ENCODE results near the gene PHACTR2.
"Not testable (repeated sequence)": the region's sequence is repeated elsewhere in the genome, so short reads cannot be mapped to it uniquely, and the experiment has no call there.

The PHACTR2 gene

GRCh38 chr6:143677891-143678791 lies at the start of gene PHACTR2:
PHACTR2 (plus strand) TSS chr6:143677965; CDS start chr6:143678164, 199 bp downstream.
- no peak for DNase-seq

DNA sequence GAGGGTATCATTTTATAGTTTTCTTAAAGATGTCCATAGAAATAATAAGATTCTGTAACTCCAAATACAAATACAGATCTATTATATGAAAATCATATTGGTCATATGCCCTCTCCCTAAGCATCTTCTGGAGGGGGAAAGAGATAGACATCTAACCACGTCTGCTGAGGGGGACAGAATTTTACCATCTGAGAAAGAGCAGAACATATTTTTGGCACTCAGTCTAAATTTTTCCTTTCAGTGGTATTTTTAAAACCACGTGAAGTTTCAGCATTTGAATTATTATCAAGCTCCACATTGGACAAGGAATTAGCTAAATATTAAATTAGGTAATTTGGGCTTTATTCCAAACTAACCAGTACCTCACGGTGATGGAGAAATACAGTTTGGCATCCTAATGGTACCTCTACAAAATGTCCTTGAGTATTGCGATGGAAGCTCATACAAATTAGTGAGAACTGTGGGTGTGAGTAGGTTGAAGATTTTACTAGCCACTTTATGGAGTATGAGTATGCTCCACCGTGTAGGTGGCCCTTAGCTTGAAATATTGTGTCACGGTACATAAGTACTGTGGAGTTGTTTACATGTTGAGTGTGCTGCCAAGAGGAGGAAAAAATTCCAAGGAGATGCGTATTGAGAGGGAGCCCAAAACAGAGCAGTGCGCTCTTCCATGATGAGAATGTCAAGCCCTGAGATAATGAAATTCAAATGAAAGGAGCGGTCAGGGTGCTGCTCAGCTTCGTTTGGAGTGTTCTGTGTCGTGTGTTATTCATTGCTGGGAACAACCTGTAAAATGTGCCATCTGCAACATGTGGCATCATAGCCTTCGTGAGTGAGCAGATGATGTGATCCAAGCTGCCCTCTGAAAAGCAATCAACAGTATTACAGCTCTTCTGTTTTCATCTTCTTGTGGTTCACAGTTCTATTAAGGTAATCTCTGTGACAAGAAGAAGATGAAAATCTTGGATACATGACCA lies 48.4 kb upstream of the PHACTR2 start:
- no peak for DNase-seq

DNA sequence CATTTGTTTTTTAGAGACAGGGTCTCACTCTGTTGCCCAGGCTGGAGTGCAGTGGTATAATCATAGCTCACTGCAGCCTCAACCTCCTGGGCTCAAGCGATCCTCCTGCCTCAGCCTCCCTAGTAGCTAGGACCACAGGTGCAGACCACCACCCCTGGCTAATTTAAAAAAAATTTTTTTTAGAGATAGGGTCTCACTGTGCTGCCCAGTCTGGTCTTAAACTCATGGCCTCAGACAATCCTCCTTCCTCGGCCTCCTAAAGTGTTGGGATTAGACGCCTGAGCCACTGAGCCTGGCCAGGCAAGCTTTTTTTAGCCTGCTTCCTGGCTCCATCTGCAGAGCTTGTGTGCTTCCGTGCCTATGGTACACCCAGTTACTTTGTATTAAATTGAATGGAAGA lies 46.6 kb upstream of the PHACTR2 start:
- not testable (repeated sequence) for DNase-seq

GRCh38 chr6:143632894-143633293 lies 44.9 kb upstream of the PHACTR2 start:
- DNase-seq: no peak

DNA sequence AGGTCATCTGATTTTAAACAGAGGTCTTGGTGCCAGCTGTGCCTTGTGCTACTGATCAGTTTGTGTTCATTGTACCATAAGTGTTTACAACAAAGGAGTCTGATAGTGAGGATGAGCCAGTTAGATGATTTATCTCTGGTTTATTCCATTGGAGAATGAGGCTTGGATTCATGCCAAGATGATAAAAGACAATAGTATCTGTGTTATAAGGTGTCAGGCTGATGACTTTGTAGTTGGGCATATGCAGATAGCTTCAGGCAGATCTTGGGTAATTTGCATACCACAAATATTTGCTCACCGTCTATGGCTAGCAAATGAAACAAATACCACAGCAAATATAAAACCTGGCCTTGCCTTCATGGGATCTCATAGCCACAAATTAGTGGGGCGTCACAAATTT lies 43.3 kb upstream of the PHACTR2 start:
- no peak for DNase-seq

DNA sequence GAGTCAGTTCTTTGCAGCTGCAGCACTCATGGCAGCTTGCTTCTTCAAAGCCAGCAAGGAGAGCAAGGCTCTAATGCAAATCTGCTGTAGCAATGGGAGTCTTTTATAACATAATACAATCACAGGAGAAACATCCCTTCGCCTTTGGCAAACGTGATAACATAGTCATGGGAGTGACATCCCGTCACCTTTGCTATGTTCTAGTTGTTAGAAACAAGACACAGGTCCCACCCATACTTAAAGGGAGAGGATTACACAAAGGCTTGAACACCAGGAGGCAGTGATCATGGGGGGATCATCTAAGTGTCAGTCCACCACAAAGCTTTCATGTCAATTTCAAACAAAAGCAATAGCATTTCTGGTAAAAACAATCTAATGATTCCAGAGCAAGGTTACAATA lies 40.1 kb upstream of the PHACTR2 start:
- DNase-seq: no peak

GRCh38 chr6:143642403-143642802 lies 35.4 kb upstream of the PHACTR2 start:
- no peak for DNase-seq

- DNase-seq: no peak
Observed at GRCh38 chr6:143647191-143647590, 30.6 kb upstream of the PHACTR2 start.

DNA sequence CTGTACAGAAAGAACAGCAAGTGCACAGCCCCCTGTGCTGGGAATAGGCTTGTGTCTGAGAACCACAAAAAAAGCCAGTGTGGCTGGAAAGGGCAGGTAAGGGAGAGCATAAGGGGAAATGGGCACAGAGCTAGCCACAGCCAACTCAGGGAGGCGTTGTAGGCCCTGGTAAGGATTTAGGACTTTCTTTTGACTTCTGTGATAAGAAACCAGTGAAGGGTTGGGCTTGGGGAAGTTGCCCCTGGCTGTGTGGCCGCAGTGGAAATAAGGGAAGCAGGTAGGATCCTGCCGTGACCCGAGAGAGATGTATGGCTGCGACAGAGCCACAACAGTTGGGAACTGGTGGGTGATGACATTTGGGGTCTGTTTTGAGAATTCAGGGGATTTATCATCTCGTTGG lies 30.0 kb upstream of the PHACTR2 start:
- no peak for DNase-seq

DNA sequence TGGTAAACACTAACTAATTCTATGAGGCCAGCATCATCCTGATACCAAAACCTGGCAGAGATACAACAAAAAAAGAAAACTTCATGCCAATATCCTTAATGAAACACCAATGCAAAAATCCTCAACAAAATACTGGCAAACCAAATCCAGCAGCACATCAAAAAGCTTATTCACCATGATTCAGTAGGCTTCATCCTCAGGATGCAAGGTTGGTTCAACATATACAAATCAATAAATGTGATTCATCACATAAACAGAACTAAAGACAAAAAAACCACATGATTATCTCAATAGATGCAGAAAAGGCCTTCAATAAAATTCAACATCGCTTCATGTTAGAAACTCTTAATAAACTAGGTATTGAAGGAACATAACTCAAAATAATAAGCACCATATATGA lies 28.4 kb upstream of the PHACTR2 start:
- DNase-seq: not testable (repeated sequence)

DNA sequence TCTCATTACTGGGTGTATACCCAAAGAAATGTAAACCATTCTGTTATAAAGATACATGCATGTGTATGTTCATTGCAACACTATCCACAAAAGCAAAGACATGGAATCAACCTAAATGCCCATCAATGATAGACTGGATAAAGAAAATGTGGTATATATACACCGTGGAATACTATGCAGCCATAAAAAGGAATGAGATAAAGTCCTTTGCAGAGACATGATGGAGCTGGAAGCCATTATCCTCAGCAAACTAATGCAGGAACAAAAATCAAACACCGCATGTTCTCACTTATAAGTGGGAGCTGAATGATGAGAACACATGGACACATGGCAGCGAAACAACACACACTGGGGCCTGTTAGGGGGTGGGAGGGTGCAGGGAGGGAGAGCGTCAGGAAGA lies 26.4 kb upstream of the PHACTR2 start:
- DNase-seq: not testable (repeated sequence)

- peak; percentile 10 for DNase-seq
Observed at GRCh38 chr6:143652841-143653331, 24.9 kb upstream of the PHACTR2 start.

- DNase-seq: no peak
Observed at GRCh38 chr6:143655541-143655940, 22.2 kb upstream of the PHACTR2 start.

- no peak for DNase-seq
Observed at GRCh38 chr6:143656026-143656425, 21.7 kb upstream of the PHACTR2 start.

DNA sequence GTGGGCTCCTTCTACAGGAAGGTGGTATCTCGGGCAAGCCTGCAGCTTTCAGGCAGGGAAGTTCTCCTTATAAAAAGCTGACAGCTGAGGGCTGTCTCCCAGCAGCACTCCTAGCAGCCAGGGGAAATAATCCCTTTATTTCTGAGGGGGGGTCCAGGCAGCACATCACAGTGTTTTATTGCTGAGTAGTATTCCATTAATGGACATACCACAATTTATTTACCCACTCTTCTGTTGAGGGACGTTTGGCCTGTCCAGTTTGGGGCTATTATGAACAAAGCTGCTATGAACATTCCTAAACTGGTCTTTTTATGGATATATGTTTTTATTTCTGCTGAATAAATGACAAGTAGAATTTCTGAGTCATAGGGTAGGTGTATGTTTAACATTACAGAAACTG lies 20.0 kb upstream of the PHACTR2 start:
- no peak for DNase-seq

GRCh38 chr6:143660170-143660569 lies 17.6 kb upstream of the PHACTR2 start:
- not testable (repeated sequence) for DNase-seq

DNA sequence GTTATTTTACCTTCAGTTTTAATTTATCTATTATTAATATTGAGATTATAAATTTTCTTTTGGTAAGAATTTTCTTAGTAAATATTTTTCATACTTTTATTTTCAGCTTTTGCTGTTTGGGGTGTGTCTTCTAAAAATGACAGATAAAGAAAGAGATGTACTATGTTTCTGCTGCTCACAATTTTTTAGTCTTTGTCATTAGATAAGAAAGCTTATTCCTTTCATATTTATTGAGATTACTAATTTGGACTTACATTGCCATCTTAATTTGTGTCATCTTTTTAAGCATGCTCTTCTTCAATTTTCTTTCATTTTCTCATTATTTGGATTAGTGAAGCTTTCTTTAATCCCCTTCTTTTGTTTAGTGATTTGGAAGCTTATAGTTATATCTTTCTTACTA lies 13.6 kb upstream of the PHACTR2 start:
- DNase-seq: no peak

DNA sequence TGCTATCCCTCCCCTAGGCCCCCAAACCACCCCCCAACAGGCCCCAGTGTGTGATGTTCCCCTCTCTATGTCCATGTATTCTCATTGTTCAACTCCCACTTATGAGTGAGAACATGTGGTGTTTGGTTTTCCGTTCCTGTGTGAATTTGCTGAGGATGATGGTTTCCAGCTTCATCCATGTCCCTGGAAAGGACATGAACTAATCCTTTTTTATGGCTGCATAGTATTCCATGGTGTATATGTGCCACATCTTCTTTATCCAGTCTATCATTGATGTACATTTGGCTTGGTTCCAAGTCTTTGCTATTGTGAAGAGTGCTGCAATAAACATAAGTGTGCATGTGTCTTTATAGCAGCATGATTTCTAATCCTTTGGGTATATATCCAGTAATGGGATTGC lies 11.8 kb upstream of the PHACTR2 start:
- DNase-seq: not testable (repeated sequence)

DNA sequence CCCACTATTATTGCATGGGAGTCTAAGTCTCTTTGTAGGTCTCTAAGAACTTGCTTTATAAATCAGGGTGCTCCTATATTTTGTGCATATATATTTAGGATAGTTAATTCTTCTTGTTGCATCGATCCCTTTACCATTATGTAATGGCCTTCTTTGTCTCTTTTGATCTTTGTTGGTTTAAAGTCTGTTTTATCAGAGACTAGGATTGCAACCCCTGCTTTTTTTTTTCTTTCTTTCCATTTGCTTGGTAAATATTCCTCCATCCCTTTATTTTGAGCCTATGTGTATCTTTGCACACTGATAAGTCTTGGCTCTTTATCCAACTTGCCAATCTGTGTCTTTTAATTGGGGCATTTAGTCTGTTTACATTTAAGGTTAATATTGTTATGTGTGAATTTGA lies 8.3 kb upstream of the PHACTR2 start:
- not testable (repeated sequence) for DNase-seq

DNA sequence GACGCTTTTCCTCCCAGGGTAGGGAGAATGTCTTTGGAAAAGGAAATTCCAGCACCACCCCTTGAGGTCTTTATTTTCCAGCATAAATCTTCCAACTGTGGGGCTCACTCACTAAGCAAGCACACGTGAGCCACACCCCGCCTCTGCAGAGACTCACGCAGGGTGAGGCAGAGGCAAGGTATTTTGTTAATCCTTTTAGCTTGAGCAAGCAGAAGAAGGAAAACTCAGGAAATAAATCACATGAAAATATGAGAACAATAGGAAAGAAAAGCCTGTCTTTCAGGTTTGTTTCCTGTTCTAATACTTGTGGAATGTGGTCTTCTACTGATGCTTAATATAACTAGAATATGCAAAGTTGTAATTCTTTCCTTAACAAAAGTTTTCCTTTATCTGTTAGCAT lies 4.1 kb upstream of the PHACTR2 start:
- DNase-seq: no peak

GRCh38 chr6:143674483-143675381 lies 3.0 kb upstream of the PHACTR2 start:
- DNase-seq: no peak

DNA sequence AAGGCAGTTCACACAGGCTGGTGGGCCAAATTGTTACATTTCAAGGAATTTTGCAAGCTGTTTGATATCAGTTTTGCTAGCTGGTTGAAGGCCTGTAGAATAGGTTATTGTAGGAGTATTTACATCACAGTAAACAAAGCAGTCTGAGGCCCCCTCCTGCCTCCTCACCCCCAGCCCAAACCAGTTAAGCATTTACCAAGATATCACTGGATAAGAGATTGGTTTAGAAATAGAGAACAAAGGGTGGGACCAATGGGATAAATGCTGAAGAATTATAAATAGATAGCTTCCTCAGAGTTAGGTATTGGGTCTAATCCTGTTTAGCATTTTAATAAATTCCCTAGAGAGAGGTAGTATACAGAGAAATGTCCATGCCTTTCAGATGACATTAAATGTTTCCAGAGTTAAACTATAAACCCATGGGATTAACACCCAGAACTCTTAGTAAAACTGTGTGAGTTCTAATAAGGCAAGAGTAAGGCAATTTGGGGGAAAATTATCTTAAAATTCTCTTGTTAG lies 2.3 kb upstream of the PHACTR2 start:
- no peak for DNase-seq
